GM18520 (cell line): ENCODE results near the gene PRKN.
"Not testable (repeated sequence)": the region's sequence is repeated elsewhere in the genome, so short reads cannot be mapped to it uniquely, and the experiment has no call there.

Source experiments
- ATAC-seq: cut with Tn5 transposase; IDR thresholded peaks from one replicate; pipeline ENCODE4 v1.9.1; 2021; ENCODE audit not compliant: unreplicated experiment

The PRKN gene

DNA sequence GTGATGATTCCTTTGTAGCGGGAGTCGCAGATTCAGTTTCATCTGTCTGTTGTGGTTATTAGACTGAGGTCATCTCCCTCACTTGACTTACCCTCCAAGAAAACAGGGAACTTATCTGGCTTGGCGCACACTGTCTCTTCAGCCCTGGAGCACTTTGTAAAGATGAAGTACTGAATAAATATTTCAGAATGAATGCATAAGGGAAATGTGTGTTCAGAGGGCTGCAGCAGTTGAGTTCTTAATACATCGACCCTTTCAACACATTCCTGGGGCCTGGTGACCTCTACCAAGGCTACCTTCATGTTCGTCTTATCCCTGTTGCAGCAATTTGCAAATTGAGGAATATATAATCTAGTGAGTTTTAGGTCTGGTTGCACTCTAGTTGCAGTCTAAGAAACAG lies 801.2 kb downstream of the PRKN start:
- ATAC-seq = no peak

DNA sequence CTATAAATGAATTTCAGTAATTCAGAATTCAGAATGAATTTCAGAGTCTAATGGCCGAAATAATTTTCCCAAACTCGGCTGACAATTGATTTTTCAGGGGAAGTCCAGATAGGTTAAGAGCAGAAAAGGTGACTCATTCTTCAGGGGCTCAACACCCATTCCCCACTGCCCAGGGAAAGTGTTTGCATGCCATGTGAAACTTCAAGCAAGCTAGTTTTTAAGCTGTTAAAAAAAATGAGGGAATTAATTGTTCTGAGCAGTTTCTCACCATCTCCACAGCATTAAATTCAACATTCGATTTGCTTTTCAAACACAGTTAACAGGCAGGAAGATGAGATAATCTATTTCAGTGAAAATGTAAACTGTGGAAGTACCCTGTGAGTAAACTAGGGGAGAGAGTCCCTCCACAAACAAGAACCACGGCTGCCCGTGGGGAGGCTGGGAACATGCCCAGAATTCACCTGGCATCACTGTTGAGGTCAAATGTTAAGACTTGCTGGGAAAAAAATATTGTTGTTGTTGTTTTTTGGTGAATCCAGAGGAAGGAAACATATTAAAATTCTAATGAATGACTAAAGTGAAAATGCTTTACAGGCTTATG lies 803.0 kb downstream of the PRKN start:
- no peak for ATAC-seq

DNA sequence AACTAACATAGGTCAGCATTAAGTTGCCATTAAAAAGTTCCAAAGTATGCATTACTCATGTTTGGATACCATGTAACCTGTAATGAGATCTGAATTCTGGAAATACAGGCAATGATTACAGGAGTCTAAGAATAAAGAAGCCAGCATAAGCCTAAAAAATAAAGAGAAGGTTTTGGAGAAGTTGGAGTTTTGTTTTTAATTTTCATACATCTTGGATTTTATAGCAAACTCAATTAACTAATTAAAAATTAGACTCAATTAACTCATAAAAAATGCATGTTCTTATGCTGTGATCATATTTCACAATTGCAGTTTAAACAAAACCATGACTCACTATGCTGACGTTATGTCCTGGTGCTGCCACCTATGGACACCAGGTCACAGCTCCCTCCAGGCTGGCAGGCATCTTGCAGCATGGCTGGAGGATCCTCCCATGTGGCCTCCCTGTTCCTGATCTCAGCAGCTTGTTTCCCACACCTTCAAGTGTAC lies 804.9 kb downstream of the PRKN start:
- no peak for ATAC-seq

DNA sequence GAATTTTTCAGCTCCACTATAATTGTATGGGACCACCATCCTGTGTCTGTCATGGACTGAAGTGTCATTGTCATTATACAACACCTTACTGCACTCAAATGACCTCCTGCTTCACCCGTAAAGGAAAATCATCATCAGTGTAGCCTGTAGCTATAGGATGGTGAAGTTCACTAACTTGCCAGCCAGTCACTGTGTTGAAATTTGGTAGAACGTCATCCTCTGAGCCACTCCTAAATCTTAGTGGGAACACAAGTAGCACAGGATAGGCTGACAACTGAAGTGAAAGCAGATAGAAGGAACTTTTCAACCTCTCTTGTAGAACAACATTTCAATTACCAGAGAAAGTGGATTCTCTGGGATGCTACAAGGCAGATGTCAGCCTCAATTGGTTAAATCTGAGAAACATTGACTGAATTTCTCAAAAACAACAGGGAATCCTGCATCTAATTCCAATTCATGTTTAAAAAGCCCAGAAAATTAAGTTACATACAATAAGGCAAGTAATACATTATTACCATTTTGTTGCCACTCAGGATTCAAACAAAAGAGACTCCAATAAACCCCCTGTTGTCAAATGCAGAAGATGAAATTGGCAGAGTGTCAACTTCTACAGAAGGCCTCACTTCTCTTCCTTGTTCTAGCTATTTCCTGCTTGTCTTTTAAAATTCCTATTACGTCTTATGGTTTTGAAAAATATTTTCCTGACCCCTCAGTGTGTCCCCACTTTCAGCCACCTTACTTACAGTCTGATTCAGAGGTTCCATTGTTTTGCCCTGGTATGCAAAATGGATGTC lies 805.8 kb downstream of the PRKN start:
- no peak for ATAC-seq

DNA sequence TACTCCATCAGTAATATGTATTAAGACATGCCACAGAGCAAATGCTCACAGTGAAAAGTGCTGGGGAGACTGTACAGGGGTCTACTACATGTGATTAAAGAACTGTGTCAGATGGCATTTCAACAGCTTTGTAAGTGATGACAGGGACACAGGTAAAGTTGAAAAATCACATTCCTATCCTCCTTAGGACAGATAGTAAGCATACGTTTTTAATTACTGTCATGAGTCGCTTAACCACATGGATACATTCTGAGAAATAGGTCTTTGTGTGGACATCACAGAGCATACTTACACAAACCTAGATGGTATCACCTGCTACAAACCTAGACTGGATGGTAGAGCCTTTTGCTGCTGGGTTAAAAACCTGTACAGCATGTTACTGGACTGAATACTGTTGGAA lies 807.9 kb downstream of the PRKN start:
- no peak for ATAC-seq

DNA sequence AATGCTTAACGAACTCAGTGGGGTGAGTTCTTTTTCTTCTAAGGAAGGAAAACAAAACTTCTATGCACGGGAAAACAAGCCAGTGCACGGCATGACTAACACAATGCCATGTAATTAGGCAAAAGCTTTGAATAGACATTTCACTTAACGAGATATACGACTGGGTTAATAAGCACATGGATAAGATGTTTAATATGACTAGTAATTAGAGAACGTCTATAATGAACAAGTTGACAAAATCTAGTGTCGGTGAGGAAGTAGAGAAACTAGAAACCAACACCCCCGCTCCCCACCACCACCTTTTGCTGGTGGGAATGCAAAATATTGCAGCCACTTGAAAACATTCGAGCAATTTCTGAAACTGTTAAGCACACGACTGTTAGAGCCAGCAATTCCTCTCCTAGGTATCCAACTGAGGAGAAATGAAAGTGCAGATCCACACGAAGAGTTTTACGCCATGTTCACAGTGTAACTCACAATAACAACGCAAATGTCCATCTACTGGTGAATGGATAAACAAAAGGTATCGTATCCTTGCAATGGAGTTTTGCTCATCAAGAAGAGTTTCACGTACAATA lies 808.8 kb downstream of the PRKN start:
- no peak for ATAC-seq

DNA sequence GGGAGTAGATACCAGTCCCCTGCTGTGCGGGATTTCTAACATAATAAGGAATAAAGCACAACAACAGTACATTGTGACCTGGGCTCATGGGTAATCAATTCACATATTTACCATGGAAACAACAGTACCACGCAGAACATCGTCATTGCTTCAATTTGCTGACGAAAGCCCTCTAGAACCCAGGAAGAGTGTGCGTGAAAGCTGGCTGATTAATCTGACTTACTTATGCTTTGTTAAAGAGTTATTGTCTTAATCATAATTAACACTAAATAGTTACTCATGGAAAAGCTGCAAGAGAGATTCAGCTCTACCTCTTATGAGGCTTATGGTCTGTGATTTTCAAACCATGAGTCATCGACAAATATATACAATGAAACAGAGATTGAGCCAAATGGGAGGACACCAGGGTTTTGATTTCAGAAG lies 809.4 kb downstream of the PRKN start:
- ATAC-seq = no peak

DNA sequence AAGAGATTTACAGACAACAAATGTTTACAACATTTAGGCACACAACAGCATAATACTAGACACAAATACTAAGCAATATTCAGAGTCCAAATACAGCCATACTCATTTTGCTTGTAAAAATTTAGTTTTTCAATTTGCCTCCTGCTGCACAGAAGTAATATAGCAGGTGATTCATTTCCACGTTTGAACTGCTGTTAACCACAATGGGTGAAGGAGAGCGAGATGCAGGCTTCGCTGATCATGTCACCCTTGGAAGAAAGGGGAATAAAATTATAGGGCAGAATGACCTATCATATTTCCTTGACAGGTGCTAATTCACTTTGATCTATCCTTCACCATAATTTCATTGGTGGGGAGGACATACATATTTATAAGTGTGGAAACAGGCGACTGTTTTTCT lies 809.9 kb downstream of the PRKN start:
- no peak for ATAC-seq

DNA sequence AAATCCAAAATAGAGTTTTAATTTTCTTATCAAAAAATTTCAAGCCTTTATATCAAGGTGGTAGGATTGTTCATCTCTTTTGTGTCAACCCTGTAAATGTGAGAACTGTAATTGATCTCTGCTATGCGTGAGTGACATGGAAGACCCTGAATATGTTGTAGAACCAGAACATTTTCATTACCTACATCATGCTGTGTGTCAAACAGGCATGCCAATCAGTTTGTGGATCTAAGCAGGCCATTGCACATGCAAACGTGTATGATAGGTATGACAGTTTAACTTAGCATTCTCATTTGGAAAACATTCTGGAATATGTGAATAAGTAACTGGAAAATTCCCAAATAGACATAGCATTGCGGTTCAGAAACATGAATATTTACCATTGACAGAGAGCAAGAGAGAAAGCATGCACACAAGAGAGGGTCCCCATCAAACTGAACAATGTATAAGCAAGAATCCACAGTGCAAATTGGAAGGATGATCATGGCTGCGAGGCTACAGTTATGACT lies 812.1 kb downstream of the PRKN start:
- ATAC-seq = no peak

DNA sequence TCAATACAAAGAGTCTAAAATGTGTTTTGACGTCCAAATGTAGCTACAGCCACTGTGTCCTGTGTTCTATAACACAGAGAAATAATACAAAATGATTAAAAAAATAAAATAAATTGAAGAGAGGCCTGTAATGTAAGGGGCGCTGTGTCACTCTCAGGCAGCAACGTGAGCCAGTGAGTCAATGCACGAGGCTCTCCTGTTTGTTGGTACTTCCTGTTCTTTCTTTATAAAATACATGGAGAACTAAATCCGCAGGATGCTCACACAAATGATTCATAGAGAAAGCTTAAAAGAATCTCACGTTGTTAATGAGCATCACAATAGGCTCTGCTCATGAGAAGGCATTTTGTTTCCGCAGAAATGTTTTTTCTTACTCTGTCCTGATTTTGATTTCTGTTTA lies 818.7 kb downstream of the PRKN start:
- no peak for ATAC-seq

DNA sequence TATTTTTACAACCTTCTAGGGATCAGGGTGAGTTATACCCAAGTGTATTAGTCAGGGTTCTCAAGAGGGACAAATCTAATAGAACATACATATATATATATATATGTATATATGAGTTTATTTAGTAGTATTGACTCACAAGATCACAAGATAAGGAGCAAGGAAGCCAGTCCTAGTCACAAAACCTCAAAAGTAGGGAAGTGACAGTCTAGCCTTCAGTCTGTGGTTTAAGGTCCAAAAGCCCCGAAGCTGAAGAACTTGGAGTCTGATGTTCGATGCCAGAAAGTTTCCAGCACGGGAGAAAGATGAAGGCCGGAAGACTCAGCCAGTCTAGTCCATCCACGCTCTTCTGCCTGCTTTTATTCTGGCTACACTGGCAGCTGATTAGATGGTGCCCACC lies 821.0 kb downstream of the PRKN start:
- no peak for ATAC-seq

DNA sequence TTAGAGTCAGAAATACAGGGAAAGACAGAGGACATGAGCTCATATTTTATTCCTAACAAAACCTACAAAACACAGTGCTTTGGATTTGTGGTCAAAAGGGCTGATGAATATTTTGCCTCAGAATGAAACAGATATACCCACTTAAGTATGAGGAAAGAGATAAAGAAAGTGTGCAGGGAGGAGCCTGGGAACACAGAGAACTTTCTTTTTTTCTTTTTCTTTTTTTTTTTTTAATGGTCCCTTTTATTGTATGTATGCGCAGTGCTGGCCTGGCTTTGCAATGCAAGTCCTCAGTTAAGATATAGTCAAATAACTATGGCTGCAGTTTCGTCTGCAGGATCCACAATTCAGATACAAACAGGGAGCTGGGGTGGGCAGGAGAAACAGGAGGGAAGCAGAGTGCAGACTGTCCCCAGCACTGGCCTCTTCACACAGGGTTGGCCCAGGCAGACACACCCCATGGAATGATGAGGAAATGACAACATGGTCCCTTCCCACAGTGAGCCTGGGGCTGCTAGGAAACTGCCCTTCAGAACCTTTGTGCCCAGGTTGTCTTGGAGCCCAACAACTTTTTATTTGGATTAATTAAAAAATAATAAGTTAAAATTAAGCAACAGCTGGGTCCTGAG lies 823.9 kb downstream of the PRKN start:
- no peak for ATAC-seq

DNA sequence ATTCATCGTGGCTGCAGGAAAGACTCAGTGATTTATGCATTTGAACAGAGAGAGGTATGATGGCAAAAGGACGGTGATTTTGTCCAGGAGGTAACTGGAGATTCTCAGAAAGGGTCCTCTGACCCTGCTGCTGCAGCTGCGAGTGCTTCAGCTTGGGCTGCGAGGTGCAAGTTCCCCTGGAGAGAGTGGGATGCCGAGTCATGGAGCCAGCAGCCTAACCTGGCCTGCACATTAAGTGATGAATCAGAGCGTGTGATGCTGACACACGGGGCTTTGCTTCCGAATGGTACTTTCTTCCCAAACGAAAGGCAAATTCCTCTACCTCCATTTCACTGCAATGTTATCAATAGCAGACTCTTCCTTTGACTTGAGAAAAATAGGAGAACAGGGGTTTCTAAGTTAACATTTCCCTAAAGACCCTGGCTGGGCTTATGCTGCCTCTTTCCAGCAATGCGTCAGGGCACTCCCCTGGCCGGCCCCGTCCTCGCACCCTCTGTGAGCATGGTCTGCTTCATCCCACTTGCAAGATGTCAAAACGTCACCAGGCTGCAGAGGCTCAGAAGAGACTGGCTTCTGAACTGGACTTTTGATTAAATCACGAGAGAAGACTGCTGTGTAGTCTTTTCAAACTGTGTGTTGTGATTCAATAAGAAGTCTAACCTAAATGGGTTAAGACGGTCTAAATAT lies 825.7 kb downstream of the PRKN start:
- no peak for ATAC-seq

DNA sequence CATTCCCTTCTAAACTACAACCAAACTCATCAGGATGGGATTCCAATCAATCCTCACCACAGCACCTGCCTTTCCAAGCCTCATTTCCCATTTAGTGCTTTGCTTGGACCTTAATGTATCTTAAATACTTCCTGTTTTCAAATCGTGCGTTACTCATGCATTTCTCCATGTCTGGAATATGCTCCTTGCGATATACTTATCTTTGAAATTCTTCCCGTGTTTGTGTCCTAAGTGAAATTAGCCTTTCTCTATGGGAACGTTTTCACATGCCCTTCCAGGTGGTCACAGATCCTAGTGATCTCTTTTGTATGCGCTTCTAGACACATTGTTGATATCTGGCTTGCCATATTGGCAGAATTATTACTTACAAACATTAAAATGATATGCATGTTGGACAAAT lies 833.1 kb downstream of the PRKN start:
- ATAC-seq = no peak

DNA sequence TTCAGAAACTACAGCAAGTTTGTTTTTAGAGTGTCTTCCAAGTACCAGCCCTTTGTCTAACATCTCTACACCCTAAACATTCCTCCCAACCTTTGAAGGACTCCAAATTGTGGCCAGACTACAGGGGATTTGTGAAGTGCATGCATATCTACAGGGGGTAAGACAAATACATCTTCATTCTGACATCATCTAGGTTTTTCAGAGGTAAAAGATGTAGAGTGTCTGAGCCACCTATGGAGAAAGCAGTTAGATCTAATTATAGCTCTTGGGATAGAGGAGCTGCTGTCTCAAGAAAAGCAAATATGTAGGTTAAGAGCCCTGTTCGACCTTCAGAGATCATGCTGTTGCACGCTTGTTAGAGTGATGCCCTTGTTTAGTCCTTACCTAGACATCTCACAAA lies 836.0 kb downstream of the PRKN start:
- no peak for ATAC-seq

DNA sequence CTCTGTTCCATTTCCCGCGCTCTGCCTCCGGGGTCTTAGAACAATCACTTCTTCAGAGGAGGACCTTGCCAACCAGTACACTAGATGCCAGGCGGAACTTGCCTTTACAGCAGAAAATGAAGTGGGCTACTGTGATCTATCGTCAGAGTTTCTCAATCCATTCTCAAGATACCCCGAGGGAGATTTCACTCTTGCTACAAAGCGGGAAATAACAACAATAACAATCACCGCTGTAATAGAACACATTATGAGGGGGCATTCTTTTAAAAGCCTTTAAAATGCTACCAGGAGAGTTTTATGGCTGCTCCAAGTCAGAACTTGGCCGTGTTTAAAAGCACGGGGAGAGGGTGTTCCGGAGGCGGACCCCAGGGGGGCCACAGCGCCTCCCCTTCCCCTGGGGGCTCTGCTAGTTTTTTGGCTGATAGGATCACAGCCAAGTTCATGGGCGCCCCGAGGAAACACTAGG lies 836.7 kb downstream of the PRKN start:
- ATAC-seq = no peak

DNA sequence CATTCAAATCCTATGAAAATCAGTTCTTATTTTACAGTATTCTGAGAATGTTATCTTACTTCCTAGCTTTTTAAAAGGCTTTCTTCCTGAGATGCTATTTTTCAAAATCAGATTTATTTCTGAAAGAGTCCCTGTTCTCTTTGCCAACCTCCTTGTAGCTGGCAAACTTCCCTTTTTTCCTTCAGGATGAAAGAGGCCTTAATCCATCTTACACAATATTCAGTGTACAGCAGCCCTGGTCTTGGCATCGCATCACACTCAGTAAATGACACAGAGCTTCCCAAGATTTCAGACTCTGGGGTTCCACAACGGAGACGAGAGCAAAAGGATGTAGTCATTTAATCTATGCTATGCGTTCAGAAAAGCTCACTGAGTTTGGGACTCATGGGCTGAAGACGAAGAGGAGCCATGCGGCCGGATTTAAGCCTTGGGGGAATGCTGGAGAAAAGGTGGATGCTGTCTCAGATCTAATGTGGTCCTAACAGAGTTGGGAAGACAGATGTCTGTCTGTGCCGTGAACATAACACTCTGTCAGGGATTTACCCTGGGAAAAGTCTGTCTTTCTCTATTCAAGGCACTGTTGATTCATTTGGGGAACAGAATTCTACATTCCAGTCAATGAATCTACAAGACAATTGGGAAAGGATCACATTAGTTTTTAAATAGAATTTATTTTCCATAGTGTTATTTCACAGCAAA lies 837.3 kb downstream of the PRKN start:
- ATAC-seq = no peak

DNA sequence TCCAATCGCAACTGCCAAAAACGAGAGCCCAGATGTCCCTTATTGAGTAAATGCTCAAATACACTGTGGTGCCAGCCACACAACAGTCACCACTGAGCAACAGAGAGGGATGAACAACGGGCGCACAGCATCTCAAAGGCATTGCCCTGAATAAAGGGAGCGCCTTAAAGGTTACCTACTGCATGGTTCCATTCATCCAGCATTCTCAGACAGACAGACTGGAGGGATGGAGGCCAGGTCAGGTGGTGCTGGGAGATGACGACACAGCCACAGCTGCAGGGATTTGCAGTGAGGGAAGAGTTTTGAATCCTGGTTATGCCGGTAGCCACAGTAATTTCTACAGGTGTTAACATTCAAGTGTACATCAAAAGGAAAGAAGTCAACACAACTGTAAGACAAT lies 838.2 kb downstream of the PRKN start:
- no peak for ATAC-seq

DNA sequence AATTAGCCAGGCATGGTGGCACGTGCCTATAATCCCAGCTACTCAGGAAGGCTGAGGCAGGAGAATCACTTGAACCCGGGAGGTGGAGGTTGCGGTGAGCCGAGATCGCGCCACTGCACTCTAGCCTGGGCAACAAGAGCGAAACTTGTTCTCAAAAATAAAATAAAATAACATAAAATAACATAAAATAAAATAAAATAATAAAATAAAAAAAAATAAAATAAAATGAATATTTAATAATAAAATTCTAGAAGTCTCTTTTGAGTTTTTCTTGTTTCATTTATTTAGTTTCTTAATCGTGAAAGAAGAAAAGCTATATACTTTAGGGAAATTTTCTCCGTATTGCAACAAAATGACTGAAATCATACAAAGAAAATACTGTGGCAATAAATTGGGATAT lies 841.0 kb downstream of the PRKN start:
- ATAC-seq = not testable (repeated sequence)

DNA sequence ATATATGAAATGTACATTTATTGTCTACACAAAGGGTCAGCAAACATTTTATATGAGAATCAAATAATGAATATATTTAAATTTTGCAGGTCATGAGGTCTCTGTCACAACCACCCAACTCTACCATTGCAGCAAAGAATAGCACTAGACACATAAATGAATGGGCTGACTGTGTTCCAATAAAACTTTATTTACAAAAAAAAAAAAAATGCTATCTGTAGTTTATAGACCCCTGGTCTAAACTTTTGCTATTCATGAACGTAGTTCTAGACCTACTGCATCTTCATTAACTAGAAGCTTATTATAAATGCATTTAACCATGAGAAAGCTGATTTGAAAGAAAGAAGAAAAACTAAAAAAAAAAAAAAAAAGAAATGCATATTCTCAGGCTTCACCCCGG lies 842.8 kb downstream of the PRKN start:
- ATAC-seq = no peak
